Femur (tissue), 1 donor: ENCODE measurements around the gene GPD2.

Source experiments
- DNase-seq: peaks from one replicate; pipeline ENCODE4 v3.0.0-alpha.2; 2017

GPD2 gene

GRCh38 chr2:156435718-156436496 is at the start of gene GPD2:
Gene GPD2, plus strand, starts transcription at chr2:156436379. Its CDS starts 39,727 bp downstream, at chr2:156476106.
- peak; percentile 94 for DNase-seq

- no peak for DNase-seq
Observed at GRCh38 chr2:156394033-156394741, 42.0 kb upstream of the GPD2 start.

GRCh38 chr2:156396126-156396525 is 40.1 kb upstream of the GPD2 start:
- DNase-seq = no peak

GRCh38 chr2:156397229-156397628 is 39.0 kb upstream of the GPD2 start:
- DNase-seq = no peak

- no peak for DNase-seq
Observed at GRCh38 chr2:156398176-156398575, 38.0 kb upstream of the GPD2 start.

- no peak for DNase-seq
Observed at GRCh38 chr2:156399224-156399949, 36.8 kb upstream of the GPD2 start.

GRCh38 chr2:156399950-156400705 is 36.1 kb upstream of the GPD2 start:
- DNase-seq = peak; percentile 86

- DNase-seq = peak; percentile 90
Observed at GRCh38 chr2:156400706-156401678, 35.2 kb upstream of the GPD2 start.

- DNase-seq = no peak
Observed at GRCh38 chr2:156401861-156402260, 34.3 kb upstream of the GPD2 start.

- peak; percentile 43 for DNase-seq
Observed at GRCh38 chr2:156405586-156405985, 30.6 kb upstream of the GPD2 start.

- no peak for DNase-seq
Observed at GRCh38 chr2:156411835-156412234, 24.3 kb upstream of the GPD2 start.

GRCh38 chr2:156421851-156422250 is 14.3 kb upstream of the GPD2 start:
- no peak for DNase-seq

- DNase-seq = no peak
Observed at GRCh38 chr2:156423674-156424282, 12.4 kb upstream of the GPD2 start.

GRCh38 chr2:156427074-156427473 is 9.1 kb upstream of the GPD2 start:
- DNase-seq = no peak

GRCh38 chr2:156429211-156429610 is 7.0 kb upstream of the GPD2 start:
- DNase-seq = no peak

- no peak for DNase-seq
Observed at GRCh38 chr2:156430236-156430979, 5.8 kb upstream of the GPD2 start.

- no peak for DNase-seq
Observed at GRCh38 chr2:156430980-156431358, 5.2 kb upstream of the GPD2 start.

- no peak for DNase-seq
Observed at GRCh38 chr2:156434461-156435291, 1.5 kb upstream of the GPD2 start.

GRCh38 chr2:156435396-156435717 is 822 bp upstream of the GPD2 start:
- DNase-seq = no peak
